ENCODE results near the gene SERPINA6.
A peak's percentile ranks its signal among the peaks of the same experiment; 100 is the strongest.

The SERPINA6 gene

GRCh38 chr14:94312481-94313246 lies 10.5 kb downstream of the SERPINA6 start:
- H3K27ac ChIP-seq, result no peak overlapping the region
- TF ChIP-seq, protein P1, sequence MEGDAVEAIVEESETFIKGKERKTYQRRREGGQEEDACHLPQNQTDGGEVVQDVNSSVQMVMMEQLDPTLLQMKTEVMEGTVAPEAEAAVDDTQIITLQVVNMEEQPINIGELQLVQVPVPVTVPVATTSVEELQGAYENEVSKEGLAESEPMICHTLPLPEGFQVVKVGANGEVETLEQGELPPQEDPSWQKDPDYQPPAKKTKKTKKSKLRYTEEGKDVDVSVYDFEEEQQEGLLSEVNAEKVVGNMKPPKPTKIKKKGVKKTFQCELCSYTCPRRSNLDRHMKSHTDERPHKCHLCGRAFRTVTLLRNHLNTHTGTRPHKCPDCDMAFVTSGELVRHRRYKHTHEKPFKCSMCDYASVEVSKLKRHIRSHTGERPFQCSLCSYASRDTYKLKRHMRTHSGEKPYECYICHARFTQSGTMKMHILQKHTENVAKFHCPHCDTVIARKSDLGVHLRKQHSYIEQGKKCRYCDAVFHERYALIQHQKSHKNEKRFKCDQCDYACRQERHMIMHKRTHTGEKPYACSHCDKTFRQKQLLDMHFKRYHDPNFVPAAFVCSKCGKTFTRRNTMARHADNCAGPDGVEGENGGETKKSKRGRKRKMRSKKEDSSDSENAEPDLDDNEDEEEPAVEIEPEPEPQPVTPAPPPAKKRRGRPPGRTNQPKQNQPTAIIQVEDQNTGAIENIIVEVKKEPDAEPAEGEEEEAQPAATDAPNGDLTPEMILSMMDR (IDR thresholded peaks at IDR 0.05), result no peak
- TF ChIP-seq ZFX (IDR thresholded peaks at IDR 0.05; ENCODE audit: borderline replicate concordance), result no peak

GRCh38 chr14:94310248-94310647 lies 12.9 kb downstream of the SERPINA6 start:
- TF ChIP-seq, protein P1 (IDR thresholded peaks at IDR 0.05), result no peak

GRCh38 chr14:94309721-94310120 lies 13.4 kb downstream of the SERPINA6 start:
- TF ChIP-seq ZFX (IDR thresholded peaks at IDR 0.05; ENCODE audit: borderline replicate concordance), result no peak
- TF ChIP-seq, protein P1 (IDR thresholded peaks at IDR 0.05), result no peak
- H3K27ac ChIP-seq, result no peak overlapping the region

More at GRCh38 chr14:94310248-94310647, 12.9 kb downstream of the SERPINA6 start:
- H3K27ac ChIP-seq, result no peak overlapping the region

GRCh38 chr14:94307410-94307992 lies 15.6 kb downstream of the SERPINA6 start:
- no peak for TF ChIP-seq ZFX (IDR thresholded peaks at IDR 0.05; ENCODE audit: borderline replicate concordance)
- TF ChIP-seq, protein P1 (IDR thresholded peaks at IDR 0.05), result peak; percentile 51
- H3K27ac ChIP-seq, result no peak overlapping the region

GRCh38 chr14:94306047-94306978 lies 16.8 kb downstream of the SERPINA6 start:
- no peak overlapping the region for H3K27ac ChIP-seq
- no peak for TF ChIP-seq ZFX (IDR thresholded peaks at IDR 0.05; ENCODE audit: borderline replicate concordance)
- TF ChIP-seq, protein P1 (IDR thresholded peaks at IDR 0.05), result no peak

- TF ChIP-seq, protein P1 (IDR thresholded peaks at IDR 0.05), result no peak
- no peak for TF ChIP-seq ZFX (IDR thresholded peaks at IDR 0.05; ENCODE audit: borderline replicate concordance)
- no peak overlapping the region for H3K27ac ChIP-seq
These were observed 17.5 kb downstream of the SERPINA6 start for GRCh38 chr14:94305620-94306019.

Measured in 22Rv1 (cell line).